Forelimb muscle (tissue), 1 donor: Measurements from ENCODE around the gene CDC23. TPM values are rescaled to one million over a fixed set of nuclear protein-coding genes. Genes with fewer than 3 reads are reported as not detected.
"Not testable (repeated sequence)": the region's sequence is repeated elsewhere in the genome, so short reads cannot be mapped to it uniquely, and the experiment has no call there.

Source experiments
- DNase-seq: peaks from one replicate; pipeline ENCODE4 v3.0.0-alpha.2; 2013; ENCODE audit warnings: low read depth
- polyA plus RNA-seq: library from polyadenylated mRNA; unstranded; fragments of 120-200 nt; gene quantifications from one replicate; pipeline ENCODE4 v1.2.1, GENCODE V29; 2013; ENCODE audit not compliant: insufficient read length

CDC23 gene
- polyA plus RNA-seq, 1 donor = 34.8 TPM

DNA sequence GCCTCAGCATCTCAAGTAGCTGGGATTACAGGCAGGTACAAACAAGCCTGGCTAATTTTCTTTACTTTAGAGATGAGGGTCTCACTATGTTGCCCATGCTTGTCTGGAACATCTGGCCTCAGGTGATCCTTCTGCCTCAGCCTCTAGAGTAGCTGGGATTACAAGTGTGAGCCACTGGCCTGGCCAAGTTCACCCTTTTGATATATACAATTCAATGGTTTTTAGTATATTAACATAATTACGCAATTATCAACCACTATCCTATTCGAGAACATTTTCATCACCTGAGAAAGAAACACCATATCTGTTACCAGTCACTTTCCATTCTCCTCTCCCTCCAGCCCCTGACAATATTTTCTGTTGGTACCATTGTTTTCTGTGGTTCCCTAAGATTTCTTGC lies 3.7 kb upstream of the CDC23 start:
- DNase-seq = no peak

- no peak for DNase-seq
Measured at GRCh38 chr5:138212828-138213160, 329 bp downstream of the CDC23 start.

DNA sequence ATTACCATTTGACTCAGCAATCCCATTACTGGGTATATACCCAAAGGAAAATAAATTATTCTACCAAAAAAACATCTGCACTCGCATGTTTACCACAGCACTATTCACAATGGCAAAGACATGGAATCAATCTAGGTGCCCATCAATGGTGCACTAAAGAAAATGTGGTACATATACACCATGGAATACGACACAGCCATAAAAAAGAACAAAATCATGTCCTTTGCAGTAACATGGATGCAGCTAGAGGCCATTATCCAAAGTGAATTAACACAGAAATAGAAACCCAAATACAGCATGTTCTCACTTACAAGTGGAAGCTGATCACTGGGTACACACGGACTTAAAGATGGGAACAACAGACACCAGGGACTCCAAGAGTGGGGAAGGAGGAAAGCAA lies 2.1 kb downstream of the CDC23 start:
- no peak for DNase-seq

GRCh38 chr5:138193859-138194258 lies 19.3 kb downstream of the CDC23 start:
- not testable (repeated sequence) for DNase-seq

- no peak for DNase-seq
Measured at GRCh38 chr5:138192826-138193225, 20.3 kb downstream of the CDC23 start.

- no peak for DNase-seq
Measured at GRCh38 chr5:138188626-138189025, 24.5 kb downstream of the CDC23 start.

DNA sequence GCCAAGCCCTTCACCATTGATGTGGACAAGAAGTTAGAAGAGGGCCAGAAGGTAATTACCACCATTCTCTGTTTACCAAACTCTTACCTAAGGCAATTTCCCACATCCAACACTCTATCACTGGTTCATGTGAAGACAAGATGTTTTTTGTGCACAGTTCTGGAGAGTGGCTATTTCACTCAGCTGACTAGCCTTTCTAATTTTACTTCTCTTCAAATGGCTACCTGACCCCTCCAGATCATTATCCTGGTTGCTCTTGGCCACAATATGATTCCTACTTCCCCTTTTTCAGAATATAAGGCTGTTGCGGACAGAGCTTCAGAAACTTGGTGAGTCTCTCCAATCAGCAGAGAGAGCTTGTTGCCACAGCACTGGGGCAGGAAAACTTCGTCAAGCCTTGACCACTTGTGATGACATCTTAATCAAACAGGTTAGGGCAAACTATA lies 27.1 kb downstream of the CDC23 start:
- no peak for DNase-seq

DNA sequence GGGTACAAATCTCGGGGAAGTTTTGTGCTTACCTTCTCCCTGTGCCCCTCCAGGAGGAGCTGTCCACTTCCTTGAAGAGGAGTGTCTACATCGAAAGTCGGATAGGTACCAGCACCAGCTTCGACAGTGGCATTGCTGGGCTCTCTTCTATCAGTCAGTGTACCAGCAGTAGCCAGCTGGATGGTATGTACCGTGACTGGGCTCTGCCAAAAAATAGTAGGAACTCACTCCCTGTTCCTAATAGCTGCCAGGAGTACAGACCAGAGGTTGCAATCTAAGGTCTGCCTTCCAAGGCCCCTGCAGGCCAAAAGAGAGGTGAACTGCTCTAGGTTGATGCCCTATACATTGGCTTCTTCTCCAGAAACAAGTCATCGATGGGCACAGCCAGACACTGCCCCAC lies 30.3 kb downstream of the CDC23 start:
- no peak for DNase-seq

DNA sequence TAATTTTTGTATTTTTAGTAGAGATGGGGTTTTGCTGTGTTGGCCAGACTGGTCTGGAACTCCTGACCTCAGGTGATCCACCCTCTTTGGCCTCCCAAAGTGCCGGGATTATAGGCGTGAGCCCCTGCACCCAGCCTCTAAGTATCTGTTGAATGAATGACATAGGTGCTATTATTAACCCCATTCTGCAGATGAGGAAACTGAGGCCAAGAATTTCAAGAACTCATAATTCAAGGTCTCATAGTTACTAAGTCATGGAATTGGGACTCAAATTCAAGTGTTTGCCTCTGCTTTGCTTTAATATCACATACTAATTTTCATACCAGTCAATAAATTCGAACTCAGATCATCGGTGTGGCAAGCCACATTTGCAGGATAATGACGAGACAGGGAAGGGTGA lies 32.3 kb downstream of the CDC23 start:
- no peak for DNase-seq

GRCh38 chr5:138180183-138180782 lies 32.8 kb downstream of the CDC23 start:
- DNase-seq = no peak

GRCh38 chr5:138179277-138179857 lies 33.8 kb downstream of the CDC23 start:
- DNase-seq = no peak

GRCh38 chr5:138178516-138179276 lies 34.4 kb downstream of the CDC23 start, which contains the start of the genes BRD8 and KIF20A:
Gene BRD8 (minus strand): TSS chr5:138178630. CDS start chr5:138178614, 16 bp downstream.
Gene KIF20A (plus strand): TSS chr5:138179112. CDS start chr5:138179681, 569 bp downstream.
- peak; percentile 95 for DNase-seq

GRCh38 chr5:138177941-138178515 lies 35.1 kb downstream of the CDC23 start:
- no peak for DNase-seq

DNA sequence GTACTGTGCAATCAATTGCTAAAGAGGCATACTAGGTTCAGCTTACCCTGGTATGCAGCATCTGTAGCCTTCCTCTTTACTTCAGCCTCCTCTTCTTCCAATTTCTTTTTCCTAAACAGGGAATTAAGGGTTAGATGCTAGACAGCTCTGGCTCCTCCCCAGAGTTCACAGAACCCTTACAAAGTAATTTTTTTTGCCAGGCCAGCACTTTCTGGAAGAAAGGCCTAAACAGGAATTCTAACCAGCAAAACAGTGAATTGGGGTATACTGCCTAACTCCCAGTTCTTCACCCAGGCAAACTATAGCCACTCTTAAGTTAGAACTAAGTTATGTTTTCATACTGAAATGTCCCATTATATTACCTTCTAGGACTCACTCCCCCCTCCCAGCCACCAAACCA lies 42.8 kb downstream of the CDC23 start:
- no peak for DNase-seq

- DNase-seq = no peak
Measured at GRCh38 chr5:138169124-138169523, 44.0 kb downstream of the CDC23 start.

- no peak for DNase-seq
Measured at GRCh38 chr5:138163721-138164120, 49.4 kb downstream of the CDC23 start.

DNA sequence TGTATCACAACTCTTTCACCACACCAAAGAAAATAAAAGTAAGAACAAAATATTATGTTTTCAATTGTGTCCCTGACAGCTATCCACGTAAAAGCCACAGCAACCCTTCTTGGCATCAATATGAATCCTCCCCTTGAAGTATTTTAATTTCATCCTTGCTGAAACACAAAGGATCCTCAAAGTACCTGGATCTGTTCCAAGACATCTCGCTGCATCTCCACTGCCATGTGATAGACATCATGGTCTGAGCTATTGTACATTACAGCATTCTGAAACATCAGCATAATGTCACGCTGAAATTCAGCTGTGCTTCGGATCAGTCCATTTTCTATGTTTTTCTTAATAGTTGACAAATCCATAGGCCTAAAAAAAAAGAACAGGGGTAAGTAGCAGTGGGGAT lies 52.4 kb downstream of the CDC23 start:
- no peak for DNase-seq

- DNase-seq = no peak
Measured at GRCh38 chr5:138159666-138160065, 53.5 kb downstream of the CDC23 start.

- no peak for DNase-seq
Measured at GRCh38 chr5:138157626-138158025, 55.5 kb downstream of the CDC23 start.

DNA sequence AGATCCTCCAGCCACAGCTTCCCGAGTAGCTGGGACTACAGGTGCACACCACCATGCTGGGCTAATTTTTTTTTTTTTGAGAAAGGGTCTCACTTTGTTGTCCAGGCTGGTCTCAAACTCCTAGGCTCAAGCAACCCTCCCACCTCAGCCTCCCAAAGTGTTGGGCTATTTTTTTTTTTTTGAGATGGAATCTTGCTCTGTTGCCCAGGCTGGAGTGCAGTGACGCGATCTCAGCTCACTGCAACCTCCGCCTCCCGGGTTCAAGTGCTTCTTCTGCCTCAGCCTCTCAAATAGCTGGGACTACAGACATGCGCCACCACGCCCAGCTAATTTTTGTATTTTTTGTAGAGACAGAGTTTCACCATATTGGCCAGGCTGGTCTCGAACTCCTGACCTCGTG lies 57.1 kb downstream of the CDC23 start:
- DNase-seq = not testable (repeated sequence)

DNA sequence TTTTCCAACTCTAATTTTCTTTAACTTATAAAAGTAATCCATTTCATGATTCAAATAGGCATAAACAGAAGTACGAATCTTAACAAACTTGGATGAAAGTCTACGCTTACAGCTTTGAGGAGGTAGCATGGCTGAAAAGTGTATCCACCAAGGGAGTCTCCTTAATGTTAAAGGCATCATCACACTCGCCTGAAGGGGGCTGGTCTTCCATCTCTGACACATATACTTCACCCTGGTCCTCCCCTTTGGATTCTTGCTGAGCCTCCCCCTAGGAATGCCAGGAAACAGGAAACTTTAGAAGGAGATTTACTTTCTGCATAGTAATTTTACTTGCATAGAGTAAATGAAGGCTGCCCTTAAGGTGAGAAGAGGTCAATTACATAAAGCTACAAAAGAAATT lies 63.6 kb downstream of the CDC23 start:
- DNase-seq = no peak

GRCh38 chr5:138148811-138149210 lies 64.3 kb downstream of the CDC23 start:
- no peak for DNase-seq

DNA sequence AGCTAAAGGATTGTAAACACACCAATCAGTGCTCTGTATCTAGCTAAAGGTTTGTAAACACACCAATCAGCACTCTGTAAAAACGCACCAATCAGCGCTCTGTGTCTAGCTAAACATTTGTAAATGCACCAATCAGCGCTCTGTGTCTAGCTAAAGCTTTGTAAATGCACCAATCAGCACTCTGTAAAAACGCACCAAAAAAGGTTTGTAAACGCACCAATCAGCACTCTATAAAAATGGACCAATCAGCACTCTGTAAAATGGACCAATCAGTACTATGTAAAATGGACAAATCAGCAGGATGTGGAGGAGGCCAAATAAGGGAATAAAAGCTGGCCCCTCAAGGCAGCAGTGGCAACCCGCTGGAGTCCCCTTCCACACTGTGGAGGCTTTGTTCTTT lies 69.5 kb downstream of the CDC23 start:
- not testable (repeated sequence) for DNase-seq
